GM18502 (cell line): ENCODE measurements around the gene HMGCLL1.

Source experiments
- ATAC-seq: cut with Tn5 transposase; IDR thresholded peaks from one replicate; pipeline ENCODE4 v1.9.1; 2021; ENCODE audit warnings: mild to moderate bottlenecking; ENCODE audit not compliant: unreplicated experiment, poor library complexity

The HMGCLL1 gene

DNA sequence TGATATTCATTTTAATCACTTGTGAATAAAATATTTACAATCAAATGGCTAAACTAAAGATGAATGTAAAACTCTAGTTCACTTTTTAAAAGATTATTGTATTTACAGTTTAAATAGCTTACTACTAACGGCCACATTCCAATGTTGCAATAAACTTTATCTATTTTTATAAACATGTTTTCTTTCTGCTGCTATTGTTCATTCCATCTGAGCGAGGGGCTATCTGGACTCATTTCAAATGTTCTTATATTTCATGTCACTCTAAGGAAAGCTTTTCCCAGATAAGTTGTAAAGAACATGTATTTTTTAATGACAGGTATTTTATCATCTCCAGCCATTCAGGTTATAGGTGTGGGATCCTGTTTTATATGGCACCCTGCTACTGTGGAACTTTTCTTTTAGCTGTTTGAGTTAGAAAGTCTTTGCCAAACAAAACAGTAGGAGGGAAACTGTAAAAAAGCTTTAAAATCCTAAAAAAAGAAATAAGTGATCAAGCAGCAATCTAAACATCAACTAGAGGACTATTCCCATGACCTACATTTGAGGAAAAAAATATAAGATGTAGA is 42.5 kb downstream of the HMGCLL1 start:
- no peak for ATAC-seq

DNA sequence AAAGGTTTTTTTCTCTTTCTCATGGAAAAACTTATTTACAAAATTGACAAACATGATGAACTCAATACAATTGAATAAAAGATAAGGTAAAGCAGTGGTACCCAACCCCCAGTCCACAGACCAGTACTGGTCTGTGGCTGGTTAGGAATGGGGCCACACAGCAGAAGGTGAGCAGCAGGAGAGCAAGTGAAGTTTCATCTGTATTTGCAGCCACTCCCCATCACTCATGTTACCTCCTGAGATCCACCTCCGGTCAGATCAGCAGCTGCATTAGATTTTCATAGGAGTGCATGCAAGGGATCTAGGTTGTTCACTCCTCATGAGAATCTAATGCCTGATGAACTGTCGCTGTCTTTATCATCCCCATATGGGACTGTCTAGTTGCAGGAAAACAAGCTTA is 47.5 kb downstream of the HMGCLL1 start:
- no peak for ATAC-seq

DNA sequence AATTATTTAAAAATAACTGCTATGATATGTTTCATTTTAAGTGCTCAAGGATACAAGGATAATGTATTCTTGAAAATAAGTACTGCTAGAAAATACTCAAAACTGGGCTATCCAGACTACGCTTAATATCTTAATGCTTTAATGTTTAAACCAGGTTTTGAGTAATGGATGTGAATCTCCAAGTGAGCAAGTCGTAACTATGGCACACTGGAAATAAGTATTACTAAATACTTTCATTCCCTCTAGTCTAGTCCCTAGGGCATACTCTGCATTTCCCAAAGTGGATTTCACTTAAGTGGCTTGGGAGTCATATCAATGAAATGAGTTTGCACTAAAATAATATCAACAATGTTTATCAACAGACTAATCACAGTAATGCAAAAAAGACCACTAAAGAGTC is 48.1 kb downstream of the HMGCLL1 start:
- no peak for ATAC-seq

DNA sequence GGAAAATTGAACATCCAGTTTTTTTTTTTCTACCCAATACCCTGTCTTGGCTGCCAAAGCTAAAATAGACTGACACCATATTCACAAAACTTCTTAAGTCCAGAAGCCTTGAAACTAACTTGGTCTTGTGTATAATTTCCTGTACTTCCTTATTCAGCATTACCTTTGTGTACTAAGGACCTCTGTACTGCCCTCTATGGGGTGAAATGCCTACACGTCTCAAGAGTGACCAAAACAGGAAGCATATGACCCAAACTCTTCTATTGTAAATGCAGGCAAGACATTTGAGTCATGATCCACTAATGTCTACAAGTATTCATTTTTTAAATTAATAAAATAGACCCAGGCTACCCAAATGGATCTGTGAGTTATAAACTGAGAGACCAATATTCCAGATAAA is 50.4 kb downstream of the HMGCLL1 start:
- ATAC-seq: peak; percentile 93

DNA sequence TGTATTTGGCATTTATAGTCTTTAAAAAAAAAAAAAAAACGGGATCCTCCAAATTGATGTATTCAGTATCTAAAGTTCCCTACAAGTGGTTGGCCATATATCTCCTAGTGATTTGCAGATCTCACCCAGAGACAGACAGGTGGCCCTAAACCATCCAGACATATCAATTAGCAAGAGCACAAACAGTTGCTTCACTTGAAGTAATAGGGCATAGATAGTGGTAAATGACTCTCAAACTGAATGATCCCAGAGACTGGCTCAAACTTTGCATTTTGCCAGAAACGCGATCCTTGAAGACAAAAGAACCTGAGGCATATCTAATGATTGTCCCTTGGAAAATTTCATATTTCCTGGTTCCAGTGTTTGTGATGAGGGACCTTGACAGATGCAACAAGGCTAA is 54.6 kb downstream of the HMGCLL1 start:
- ATAC-seq: no peak

DNA sequence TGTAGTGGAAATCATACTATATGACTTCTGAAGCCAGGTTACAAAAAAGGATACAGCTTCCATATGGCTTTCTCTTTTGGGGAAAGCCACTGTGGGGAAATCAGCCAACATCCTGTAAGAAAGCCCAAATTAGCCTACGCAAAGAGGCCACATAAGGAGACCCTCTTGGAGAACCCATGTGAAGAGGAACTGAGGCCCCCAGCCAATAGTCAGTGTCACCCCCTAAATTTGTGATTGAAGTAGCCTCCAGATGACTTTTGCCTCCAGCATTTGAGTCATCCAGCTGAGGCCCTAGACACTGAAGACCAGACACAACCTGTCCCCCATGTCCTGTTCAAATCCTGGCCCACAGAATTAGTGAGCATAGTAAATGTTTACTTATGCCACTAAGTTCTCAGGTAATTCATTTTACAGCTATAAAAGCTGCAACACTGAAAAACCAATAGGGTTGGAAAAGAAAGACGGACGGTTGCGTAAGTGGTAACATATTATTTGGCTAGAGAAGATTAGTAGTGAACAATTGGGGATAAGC is 60.4 kb downstream of the HMGCLL1 start:
- no peak for ATAC-seq

DNA sequence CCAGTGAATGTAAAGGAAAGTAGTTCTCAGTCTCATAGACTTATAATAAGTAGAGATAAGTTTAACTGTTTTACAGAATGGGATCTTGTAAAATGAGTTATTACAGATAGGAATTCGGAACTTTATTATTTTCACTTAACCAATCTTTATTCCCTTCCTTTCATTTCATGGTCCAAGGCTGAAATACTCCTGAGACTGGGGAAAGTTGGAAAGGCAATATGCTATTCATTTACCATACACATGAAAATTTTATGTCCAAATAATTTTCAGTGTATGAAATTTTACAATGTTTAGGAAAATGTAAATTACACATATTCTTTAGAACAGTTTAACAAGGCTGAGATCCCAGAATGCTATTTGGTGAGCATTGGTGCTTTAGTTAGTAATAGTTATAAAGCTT is 62.3 kb downstream of the HMGCLL1 start:
- no peak for ATAC-seq

DNA sequence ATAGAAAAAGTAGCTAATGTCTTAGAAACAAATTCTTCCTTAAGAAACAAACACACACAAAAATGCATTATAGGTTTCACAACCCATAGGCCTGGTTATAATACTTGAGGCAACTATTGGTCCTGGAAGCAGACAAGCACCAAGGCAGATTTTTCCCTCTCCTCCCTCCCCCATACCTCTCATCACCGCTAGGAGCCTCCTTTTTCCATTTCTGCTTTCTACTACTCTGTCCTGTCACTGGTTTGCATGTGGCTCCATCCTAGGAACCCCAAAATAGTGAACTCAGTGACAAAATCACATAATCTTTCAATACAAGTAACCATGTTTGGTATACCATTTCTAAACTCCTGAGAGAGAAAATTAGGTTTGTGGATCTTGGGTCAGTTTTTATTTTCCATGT is 66.1 kb downstream of the HMGCLL1 start:
- ATAC-seq: no peak

DNA sequence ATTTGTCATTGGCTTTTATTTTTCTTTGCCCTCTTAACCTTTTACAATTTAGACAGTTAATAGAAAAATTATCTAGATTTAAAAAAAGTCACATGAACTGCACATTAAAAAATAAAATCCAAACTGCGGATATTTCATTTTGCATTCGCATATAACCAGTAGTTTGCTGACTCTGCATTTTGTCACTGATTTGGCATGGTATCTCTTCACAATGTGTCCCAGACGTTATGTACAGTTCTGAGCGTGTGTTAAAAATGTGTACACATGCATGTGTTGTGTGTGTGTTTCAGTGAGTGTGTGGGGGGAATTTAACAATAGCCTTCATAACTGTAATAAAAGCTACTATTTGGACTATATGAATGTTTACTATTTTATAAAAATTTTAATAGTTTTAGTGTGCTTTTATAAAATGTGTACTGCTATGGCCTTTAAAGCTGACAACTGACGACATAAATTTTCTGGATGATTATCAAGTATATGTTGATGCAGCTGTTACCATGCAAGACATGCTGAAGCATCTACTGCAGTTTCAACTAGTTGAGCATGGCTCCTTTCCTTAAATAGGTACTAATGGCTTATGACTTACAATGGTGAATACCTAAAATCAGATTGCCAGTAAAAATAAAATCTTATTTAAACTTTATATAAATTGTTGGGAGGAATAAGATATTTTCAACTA is 67.7 kb downstream of the HMGCLL1 start:
- no peak for ATAC-seq

DNA sequence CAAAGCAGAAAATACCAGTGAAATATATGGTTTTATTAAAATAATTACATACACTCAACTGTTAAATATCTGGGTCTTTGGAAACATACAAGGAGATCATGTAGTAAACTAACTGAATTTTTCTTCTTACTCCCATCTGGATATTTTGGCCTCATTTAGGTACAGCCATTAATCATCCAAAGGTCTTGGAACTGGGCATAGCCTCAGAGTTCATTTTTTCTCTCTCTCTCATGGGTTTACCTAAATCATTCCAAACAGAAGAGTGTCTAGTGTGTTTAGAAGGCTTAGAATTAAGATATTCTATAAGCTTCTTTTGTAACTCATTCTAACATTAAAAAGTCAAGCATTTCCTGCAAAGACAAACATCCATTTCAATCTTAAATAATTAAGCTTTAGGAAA is 79.4 kb downstream of the HMGCLL1 start:
- no peak for ATAC-seq

DNA sequence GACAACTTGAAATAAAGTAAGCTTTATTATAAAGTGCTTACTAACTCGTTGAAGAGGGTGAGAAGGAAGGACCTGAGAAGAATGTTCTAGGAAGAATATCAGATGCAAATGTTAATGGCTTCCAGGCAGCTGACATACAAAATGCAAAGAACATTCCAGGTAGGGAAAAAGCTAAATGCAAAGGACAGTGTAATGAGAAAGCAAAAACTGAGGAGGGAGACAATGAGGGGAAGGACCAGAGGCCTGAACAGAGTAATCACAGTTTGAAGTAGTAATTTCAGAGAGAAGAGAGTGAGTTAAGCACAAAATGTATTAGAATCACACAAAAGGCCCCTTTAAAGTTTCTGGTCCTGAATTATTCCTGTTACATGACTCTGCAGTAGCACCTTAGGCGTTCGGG is 81.3 kb downstream of the HMGCLL1 start:
- no peak for ATAC-seq

DNA sequence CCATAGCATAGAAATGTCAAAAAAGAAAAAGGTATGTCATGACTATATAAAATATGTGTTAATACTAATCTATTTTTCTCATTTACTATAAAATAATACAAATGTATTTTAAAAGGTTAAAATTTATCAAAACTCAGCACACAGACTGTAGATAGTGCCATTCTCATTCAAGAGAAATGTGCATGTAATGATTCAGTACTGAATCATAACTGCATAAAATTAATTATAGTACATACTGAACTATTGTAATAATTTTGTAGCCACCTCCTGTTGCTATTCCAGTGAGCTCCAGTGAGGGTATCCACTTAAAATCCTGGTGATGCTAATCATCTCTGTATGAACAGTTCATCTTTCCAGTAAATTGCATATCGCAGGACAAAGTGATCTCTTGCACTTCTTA is 82.8 kb downstream of the HMGCLL1 start:
- no peak for ATAC-seq

DNA sequence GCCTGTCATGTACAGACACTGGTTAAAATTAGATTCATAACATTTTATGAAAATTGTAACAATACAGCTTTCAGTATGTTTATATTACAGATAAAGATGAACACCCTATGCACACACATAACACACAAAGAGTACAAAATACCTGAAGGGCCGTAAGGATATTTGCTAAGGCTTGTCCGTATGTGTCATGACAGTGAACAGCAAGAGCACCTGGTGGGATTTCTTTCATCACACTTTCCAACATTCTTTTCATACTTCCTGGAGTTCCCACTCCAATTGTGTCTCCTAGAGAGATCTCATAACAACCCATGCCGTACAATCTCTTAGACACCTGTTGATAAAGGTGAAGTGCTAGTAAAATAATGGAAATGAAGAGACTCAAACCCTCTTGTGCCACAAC is 83.7 kb downstream of the HMGCLL1 start:
- no peak for ATAC-seq

DNA sequence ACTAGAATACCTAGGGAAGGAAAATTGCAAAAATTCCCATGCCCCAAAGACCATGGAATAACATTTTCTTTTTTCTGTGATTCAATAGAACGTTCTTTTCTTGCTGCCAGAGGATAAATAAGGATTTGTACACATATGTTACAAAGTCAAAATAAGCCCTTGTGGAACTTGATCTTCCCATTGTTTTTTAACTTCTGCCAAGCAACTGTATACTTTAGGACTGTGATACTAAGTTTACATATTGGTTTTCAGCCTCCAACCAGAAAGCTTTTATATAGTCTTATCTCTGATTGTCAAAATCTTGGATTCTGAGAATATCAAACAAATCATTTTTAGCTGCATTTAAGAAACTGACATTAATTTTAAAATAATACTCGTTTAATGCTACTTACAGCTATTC is 84.6 kb downstream of the HMGCLL1 start:
- no peak for ATAC-seq

DNA sequence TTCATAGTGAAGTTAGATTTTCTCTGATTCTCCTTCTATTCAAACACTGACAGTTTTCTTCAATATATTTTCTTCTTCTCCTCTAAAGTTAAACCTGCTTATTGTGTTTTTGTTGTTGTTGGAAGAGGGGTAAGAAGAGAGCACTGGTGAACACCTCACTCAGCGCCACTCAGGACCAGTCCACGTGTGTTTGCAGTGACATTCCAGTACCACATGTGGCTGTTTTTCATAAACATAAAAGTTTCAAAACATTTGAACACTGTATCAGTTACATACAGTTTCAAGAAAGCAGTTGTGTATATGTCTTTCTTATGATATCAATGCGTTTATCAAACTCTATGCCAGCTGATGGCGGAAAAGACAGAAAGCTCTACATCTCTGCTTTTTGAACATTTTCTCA is 86.7 kb downstream of the HMGCLL1 start:
- ATAC-seq: no peak

DNA sequence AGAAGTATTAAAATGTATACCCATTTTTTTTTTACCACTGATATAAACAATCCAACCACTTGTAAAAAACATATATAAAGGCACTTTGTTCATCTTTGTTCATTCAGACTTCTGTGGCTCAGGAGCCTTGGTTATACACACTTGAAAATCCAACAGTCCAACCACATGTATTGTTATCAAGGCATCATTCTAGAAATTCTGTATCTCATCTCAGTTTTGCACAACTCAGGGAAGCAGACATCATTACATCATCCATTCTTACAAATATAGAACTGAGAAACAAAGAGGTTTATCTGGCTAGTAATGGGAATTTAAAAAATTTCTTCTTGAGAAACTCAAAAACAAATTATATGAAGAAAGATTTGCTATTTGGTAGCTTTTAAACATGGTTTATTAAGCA is 88.1 kb downstream of the HMGCLL1 start:
- no peak for ATAC-seq

DNA sequence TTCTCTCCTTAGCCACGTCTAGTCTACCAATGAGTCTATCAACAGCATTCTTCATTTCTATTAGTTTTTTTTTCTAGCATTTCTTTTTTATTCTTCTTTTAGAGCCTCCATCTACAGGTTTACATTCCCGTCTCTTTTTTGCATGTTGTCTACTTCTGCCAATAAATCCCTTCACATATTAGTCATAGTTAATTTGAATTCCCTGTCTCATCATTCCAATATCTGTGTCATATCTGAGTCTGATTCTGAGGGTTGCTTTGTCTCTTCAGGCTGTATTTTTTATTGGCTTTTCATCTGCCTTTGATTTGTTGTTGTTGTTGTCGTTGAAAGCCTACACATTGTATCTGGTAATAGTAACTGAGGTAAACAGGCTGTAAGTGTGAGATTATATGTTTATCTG is 104.6 kb downstream of the HMGCLL1 start:
- ATAC-seq: no peak

DNA sequence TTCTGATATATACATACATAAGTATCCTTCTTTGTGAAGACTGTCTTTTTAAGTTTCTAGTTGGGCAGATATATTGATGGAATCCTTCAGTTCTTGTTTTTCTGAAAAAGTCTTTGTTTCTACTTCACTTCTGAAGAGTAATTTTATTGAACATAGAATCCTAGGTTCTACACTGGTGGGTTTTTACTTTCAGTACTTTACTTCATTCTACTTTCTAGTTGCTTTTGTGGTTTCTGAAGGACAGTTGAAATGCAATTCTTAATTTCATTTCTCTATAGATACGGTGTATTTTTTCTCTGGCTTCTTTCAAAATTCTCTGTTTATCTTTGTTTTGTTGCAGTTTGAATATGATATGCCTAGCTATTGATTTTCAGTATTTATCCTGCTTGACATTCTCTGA is 105.3 kb downstream of the HMGCLL1 start:
- ATAC-seq: no peak

DNA sequence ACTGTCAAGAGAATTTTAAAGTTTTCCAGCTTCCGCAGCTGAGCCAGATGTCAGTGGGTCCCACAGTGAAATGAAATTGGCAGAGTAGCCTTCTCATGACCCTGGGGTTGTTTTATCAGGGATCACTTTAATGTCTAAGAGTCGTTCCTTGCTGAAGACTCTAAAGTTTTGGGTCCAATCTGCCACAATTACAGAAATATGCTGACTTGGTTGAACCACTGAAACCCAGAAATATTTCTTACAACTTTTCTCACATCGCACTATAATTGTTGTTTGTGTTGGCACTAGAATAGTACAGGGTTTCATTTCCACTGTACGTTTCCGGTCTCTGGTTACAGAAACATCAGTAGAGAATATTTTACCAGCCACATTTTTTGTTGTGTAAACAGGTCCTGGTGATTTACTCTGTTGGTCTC is 109.0 kb downstream of the HMGCLL1 start:
- no peak for ATAC-seq

DNA sequence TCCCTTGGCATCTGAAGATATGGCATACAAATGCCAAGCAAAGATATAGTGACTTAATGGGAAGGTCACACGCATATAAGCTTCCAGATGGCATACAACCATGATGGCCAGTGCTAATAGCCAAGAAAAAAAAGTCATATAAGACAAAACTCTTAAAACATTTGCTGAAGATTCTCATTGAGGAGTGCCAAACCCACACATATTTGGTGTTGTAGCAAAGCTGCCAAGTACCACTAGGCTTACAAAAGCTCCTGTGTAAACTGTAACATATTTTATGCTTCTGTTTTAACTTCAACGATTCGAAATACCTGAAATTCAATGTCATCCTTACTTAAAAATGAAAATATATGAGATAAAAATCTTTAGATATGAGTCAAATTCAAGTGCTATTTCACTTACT is 123.0 kb downstream of the HMGCLL1 start:
- no peak for ATAC-seq

DNA sequence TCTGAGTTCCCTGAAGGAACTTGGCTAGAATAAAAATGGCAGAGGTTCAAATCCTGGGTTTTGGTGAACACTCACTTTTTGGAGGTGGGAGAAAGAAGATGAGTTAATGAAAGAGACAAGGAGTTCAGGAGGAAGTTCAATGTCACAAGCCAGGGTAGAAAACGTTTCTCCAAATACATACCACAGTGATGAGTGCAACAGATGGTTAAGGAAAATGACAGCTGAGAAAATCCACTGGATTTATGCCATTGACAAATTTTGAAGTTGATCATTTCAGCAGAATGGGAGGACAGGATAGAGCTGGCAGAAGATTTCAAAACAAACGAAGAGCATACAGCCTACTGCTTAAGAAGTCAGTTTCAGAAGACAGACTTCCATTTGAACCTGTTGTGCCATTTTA is 129.0 kb downstream of the HMGCLL1 start:
- no peak for ATAC-seq

DNA sequence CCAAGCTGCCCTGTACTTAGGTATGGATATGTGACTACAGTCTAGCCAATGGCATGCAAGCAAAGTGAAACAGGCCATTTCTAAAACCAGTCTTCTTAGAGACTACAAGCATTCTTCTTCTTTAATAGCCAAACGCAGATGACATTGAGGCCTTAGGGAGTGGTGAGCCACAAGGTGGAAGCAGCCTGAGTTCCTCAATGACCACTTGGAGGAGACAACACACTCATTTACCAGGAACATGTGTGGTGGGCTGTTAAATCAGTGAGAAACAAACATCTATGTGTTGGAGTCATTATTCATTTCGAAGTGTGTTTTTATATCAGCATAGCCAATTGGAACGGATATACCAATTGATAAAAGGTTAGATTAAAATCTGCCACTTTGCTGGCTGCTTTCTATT is 129.8 kb downstream of the HMGCLL1 start:
- no peak for ATAC-seq
